Endothelial cell of umbilical vein (primary cell): ENCODE results near the gene SRGAP3.

Experiments
- CTCF ChIP-seq, 2 donors: IDR thresholded peaks; 1 replicate in 1 of 2; 2 replicates in 1 of 2; pipeline ENCODE4 v1.5.1; 2011; ENCODE audit warnings: low read length in 2 of 2, mild to moderate bottlenecking in 2 of 2, moderate library complexity in 2 of 2, control low read depth in 1 of 2, inconsistent platforms in 1 of 2, low read depth in 1 of 2; ENCODE audit not compliant: insufficient read depth in 1 of 2; ENCODE audit errors: extremely low read depth in 1 of 2
- EZH2 ChIP-seq: IDR thresholded peaks from 2 replicates; pipeline ENCODE4 v1.6.1; 2012; ENCODE audit warnings: borderline replicate concordance, low read depth, mild to moderate bottlenecking, moderate library complexity, low read length, inconsistent platforms; ENCODE audit not compliant: severe bottlenecking
- POLR2A ChIP-seq: IDR thresholded peaks from 2 replicates; pipeline ENCODE4 v1.6.1; 2012; ENCODE audit warnings: low read depth, mild to moderate bottlenecking, control low read depth, low read length
- POLR2AphosphoS5 ChIP-seq: IDR thresholded peaks from 2 replicates; pipeline ENCODE4 v1.6.1; 2012; ENCODE audit warnings: low read depth, mild to moderate bottlenecking, control low read depth, low read length, moderate library complexity; ENCODE audit not compliant: insufficient read depth

GRCh38 chr3:9206287-9206686 lies 43.2 kb downstream of the SRGAP3 start:
- TF ChIP-seq POLR2AphosphoS5 (no peak), CTCF (IDR thresholded peaks at IDR 0.05; ENCODE audit: extremely low read depth in 1 of 2, insufficient read depth in 1 of 2, low read depth in 1 of 2, low read length in 2 of 2) (no peak), EZH2 (no peak), POLR2A (no peak)
